ENCODE data around the gene F7.
A peak's percentile ranks its signal among the peaks of the same experiment; 100 is the strongest.

Gene F7

GRCh38 chr13:113112893-113113845, 7.6 kb downstream of the F7 start:
- Histone ChIP-seq H3K9me3 (replicated peaks in 1 of 11) (peaks cover 21 to 28% (median 26%) of the 10 kb centered on the region in 11 experiments), H3K4me1 (peaks cover 0 to 12% (median 7%) of the 10 kb centered on the region in 10 experiments; a peak in 7 of 20 replicates), H4K20me1 (peaks cover 0 to 4% (median 0%) of the 10 kb centered on the region in 11 experiments; a peak in 1 of 22 replicates), H3K4me3 (no peak overlapping the region), H3K27me3 (no peaks in the 10 kb centered on the region), H3K9ac (no peak overlapping the region), H3K4me2 (0 out of 22 replicates have a peak overlapping the region, but pooled peaks of 1 of the 11 experiments have one; percentile 5), H3K27ac (no peak overlapping the region), H3K36me3 (no peaks in the 10 kb centered on the region)
- TF ChIP-seq Cebpa-rat (IDR thresholded peaks at IDR 0.05): no peak

GRCh38 chr13:113113846-113114271, 8.3 kb downstream of the F7 start:
- Histone ChIP-seq H3K4me2 (no peak overlapping the region), H3K9ac (no peak overlapping the region), H3K36me3 (no peaks in the 10 kb centered on the region)

GRCh38 chr13:113114511-113115362, 9.1 kb downstream of the F7 start:
- H3K4me3 ChIP-seq: no peak overlapping the region
- no peaks in the 10 kb centered on the region for H3K27me3 ChIP-seq
- H3K9ac ChIP-seq: no peak overlapping the region
- H3K4me1 ChIP-seq: peaks cover 0 to 14% (median 7%) of the 10 kb centered on the region in 10 experiments; a peak in 7 of 20 replicates
- H3K27ac ChIP-seq: no peak overlapping the region
- TF ChIP-seq Cebpa-rat (IDR thresholded peaks at IDR 0.05): no peak
- H4K20me1 ChIP-seq: peaks cover 0 to 4% (median 0%) of the 10 kb centered on the region in 11 experiments; a peak in 1 of 22 replicates
- no peak overlapping the region for H3K4me2 ChIP-seq
- peaks cover 12 to 15% (median 14%) of the 10 kb centered on the region in 11 experiments for H3K9me3 ChIP-seq (replicated peaks in 1 of 11)
- no peaks in the 10 kb centered on the region for H3K36me3 ChIP-seq

More at GRCh38 chr13:113113846-113114271, 8.3 kb downstream of the F7 start:
- H3K4me3 ChIP-seq: no peak overlapping the region
- no peak overlapping the region for H3K27ac ChIP-seq
- peaks cover 0 to 14% (median 7%) of the 10 kb centered on the region in 10 experiments; a peak in 7 of 20 replicates for H3K4me1 ChIP-seq
- H4K20me1 ChIP-seq: peaks cover 0 to 4% (median 0%) of the 10 kb centered on the region in 11 experiments; a peak in 1 of 22 replicates
- no peak for TF ChIP-seq Cebpa-rat (IDR thresholded peaks at IDR 0.05)
- H3K9me3 ChIP-seq (replicated peaks in 1 of 11): peaks cover 21 to 24% (median 22%) of the 10 kb centered on the region in 11 experiments
- H3K27me3 ChIP-seq: no peaks in the 10 kb centered on the region

- Histone ChIP-seq H3K4me1 (peaks cover 0 to 14% (median 7%) of the 10 kb centered on the region in 10 experiments; a peak in 7 of 20 replicates), H3K27ac (no peak overlapping the region), H3K4me3 (no peak overlapping the region), H4K20me1 (peaks cover 0 to 4% (median 0%) of the 10 kb centered on the region in 11 experiments; a peak in 1 of 22 replicates), H3K9me3 (replicated peaks in 1 of 11) (peaks cover 3 to 6% (median 5%) of the 10 kb centered on the region in 11 experiments; a peak in 21 of 22 replicates), H3K4me2 (no peak overlapping the region), H3K27me3 (no peaks in the 10 kb centered on the region), H3K9ac (no peak overlapping the region), H3K36me3 (no peaks in the 10 kb centered on the region)
- no peak for TF ChIP-seq Cebpa-rat (IDR thresholded peaks at IDR 0.05)
These were observed 10.0 kb downstream of the F7 start for GRCh38 chr13:113115363-113116205.

- no peak overlapping the region for H3K9ac ChIP-seq
- no peak overlapping the region for H3K4me3 ChIP-seq
These were observed 10.7 kb downstream of the F7 start for GRCh38 chr13:113116206-113116800.

GRCh38 chr13:113116871-113117271, 11.3 kb downstream of the F7 start:
- no peak overlapping the region for H3K9ac ChIP-seq
- no peak overlapping the region for H3K4me2 ChIP-seq
- H3K4me1 ChIP-seq: peaks cover 0 to 14% (median 7%) of the 10 kb centered on the region in 10 experiments; a peak in 7 of 20 replicates
- no peak overlapping the region for H3K27ac ChIP-seq
- no peaks in the 10 kb centered on the region for H3K36me3 ChIP-seq
- peaks cover 0 to 4% (median 0%) of the 10 kb centered on the region in 11 experiments; a peak in 2 of 22 replicates for H4K20me1 ChIP-seq
- H3K9me3 ChIP-seq (replicated peaks in 1 of 11): no peaks in the 10 kb centered on the region
- H3K27me3 ChIP-seq: no peaks in the 10 kb centered on the region
- no peak overlapping the region for H3K4me3 ChIP-seq
- TF ChIP-seq Cebpa-rat (IDR thresholded peaks at IDR 0.05): no peak

More at GRCh38 chr13:113116206-113116800, 10.7 kb downstream of the F7 start:
- no peak overlapping the region for H3K4me2 ChIP-seq
- H3K4me1 ChIP-seq: peaks cover 0 to 14% (median 7%) of the 10 kb centered on the region in 10 experiments; a peak in 7 of 20 replicates
- H3K27me3 ChIP-seq: no peaks in the 10 kb centered on the region
- H3K9me3 ChIP-seq (replicated peaks in 1 of 11): no peaks in the 10 kb centered on the region
- no peak for TF ChIP-seq Cebpa-rat (IDR thresholded peaks at IDR 0.05)
- H3K27ac ChIP-seq: no peak overlapping the region
- no peaks in the 10 kb centered on the region for H3K36me3 ChIP-seq
- peaks cover 0 to 4% (median 0%) of the 10 kb centered on the region in 11 experiments; a peak in 2 of 22 replicates for H4K20me1 ChIP-seq

- no peaks in the 10 kb centered on the region for H3K27me3 ChIP-seq
- no peak overlapping the region for H3K4me3 ChIP-seq
- peak overlapping the region in 2 of 11 experiments; percentile 12 to 14; a peak in 2 of 22 replicates for H3K4me2 ChIP-seq
- H4K20me1 ChIP-seq: peaks cover 0 to 4% (median 0%) of the 10 kb centered on the region in 11 experiments; a peak in 2 of 22 replicates
- no peaks in the 10 kb centered on the region for H3K9me3 ChIP-seq (replicated peaks in 1 of 11)
- no peaks in the 10 kb centered on the region for H3K36me3 ChIP-seq
- H3K4me1 ChIP-seq: peaks cover 0 to 14% (median 7%) of the 10 kb centered on the region in 10 experiments; a peak in 7 of 20 replicates
- TF ChIP-seq Cebpa-rat (IDR thresholded peaks at IDR 0.05): peak in 2 of 11 experiments; percentile 19 to 49; a peak in 1 of 22 replicates
- H3K9ac ChIP-seq: no peak overlapping the region
- H3K27ac ChIP-seq: no peak overlapping the region
These were observed 11.8 kb downstream of the F7 start for GRCh38 chr13:113117335-113117872.

Data from BLaER1 treated with 17β-estradiol and CSF1 and Interleukin-3, amounts not matched to agents 10 nM and 100 nM (cell line).